ENCODE measurements around the gene ZNF32.
"Not testable (repeated sequence)": the region's sequence is repeated elsewhere in the genome, so short reads cannot be mapped to it uniquely, and the experiment has no call there.

ZNF32 gene

DNA sequence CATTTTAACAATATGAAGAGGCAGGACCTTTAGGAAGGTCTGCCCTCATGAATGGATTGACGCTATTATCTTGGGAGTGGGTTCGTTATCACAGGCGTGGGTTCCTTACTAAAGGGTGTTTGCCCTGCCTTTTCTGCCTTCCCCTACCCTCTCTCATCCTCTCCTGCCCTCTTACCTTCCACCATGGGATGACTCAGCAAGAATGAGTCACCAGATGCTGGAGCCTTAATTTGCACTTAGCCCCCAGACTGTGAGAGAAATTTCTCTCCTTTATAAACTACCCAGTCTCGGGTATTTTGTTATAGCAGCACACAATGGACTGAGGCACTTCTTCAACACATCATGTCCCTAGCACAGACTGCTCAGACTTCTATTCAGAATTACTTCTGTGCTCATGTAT lies 31.4 kb upstream of the ZNF32 start:
- DNase-seq, result peak; percentile 58

DNA sequence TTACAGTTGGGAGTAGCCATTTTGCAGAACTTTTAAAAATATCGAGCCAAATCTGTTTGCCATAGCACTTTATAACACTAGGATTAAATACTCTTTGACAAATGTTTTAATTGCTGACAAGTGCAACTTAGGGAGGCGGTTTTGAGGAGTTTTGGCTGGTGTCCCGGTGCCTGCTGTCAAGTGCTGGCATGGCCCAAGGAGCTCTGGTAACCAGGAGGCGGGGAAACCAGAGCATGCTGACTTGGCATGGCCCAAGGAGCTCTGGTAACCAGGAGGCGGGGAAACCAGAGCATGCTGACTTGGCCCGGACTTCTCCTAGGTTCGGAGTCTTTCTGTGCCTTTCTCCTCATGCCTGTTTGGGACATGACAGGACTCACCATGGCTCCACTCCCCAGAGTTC lies 30.8 kb upstream of the ZNF32 start:
- no peak for DNase-seq

GRCh38 chr10:43678654-43679053 lies 30.0 kb upstream of the ZNF32 start:
- DNase-seq, result no peak

GRCh38 chr10:43676901-43677300 lies 28.2 kb upstream of the ZNF32 start:
- no peak for DNase-seq

GRCh38 chr10:43676331-43676730 lies 27.6 kb upstream of the ZNF32 start:
- no peak for DNase-seq

- DNase-seq, result no peak
Observed at GRCh38 chr10:43674553-43675210, 26.0 kb upstream of the ZNF32 start.

GRCh38 chr10:43673471-43673870 lies 24.8 kb upstream of the ZNF32 start:
- peak; percentile 14 for DNase-seq

DNA sequence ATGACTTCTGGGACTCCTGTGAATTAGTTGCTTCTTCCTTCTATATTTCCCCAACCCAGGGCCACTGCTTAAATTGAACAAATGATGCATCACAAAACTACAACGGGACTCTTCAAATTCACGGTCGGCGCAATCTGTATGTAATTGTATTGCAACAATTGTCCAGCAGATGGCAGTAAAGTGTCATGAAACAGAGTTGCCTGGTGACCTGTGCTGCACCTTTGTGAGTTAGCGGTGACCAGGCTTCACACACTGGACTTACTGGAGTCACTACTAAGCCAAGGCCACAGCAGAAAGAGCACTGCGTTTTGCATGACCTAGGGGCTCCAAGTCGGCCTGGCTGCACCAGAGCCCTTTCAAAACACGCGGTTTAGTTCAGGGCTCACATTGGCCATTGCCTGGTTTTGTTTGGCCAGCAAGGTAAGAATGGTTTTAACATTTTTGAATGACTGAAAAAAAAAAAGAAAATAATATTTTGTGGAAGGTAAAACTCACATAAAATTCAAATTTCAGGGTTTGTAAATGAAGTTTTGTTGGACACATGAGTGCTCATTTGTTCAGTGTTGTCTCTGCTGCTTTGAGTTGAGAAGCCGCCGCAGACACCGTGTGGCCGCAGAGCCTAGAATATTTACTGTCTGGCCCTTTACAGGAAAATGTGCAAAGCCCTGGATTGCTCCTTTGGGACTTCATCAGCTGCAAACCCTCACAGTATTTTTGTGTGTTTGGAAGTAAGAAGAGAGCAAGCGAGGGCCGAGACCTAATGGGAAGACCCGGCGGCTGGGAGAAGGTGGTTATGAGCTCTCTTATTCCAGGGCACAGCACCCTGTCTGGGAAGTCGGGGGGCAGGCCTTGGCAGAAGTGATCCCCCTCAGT lies 23.2 kb upstream of the ZNF32 start:
- DNase-seq, result peak; percentile 72

DNA sequence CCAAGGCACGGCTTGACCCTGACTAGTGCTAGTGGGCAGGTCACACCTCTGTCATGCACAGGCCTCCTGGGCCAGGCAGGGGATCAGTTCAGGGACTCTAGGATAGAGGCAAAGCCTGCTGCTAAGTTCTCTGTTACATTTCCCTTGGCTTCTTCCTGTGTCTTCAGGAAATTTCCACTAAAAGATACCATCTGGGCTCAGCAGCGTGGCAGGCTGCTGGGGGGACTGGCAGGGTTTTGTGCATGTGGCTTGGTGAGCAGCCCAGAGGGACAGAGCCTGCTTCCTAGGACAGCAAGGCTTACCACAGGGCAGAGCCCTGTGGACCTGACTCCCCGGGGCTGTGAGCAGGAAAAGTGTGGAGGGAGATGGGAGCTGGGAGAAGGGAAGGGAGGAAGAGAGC lies 20.7 kb upstream of the ZNF32 start:
- no peak for DNase-seq

GRCh38 chr10:43667761-43668386 lies 19.2 kb upstream of the ZNF32 start:
- no peak for DNase-seq

DNA sequence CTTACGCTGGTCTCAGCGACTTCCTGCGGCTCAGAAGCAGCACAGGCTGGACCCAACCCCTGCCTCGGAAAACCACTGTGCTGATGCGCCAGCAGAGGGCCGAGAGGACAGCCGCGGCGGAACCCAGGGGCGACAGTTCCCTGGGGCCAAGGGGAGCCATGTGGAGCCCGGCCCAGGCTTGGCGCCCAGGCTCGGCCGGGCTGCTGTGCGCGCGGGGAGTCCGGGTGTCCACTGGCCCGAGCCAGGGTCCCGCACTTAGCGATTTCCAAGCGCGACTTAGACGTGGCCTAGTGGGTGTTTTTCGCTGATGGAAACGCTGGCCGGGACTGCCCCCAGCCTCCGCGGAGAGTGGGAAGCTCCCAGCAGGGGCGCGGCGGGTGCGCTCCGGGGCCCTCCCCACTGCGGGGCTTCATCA lies 18.6 kb upstream of the ZNF32 start:
- peak; percentile 59 for DNase-seq

DNA sequence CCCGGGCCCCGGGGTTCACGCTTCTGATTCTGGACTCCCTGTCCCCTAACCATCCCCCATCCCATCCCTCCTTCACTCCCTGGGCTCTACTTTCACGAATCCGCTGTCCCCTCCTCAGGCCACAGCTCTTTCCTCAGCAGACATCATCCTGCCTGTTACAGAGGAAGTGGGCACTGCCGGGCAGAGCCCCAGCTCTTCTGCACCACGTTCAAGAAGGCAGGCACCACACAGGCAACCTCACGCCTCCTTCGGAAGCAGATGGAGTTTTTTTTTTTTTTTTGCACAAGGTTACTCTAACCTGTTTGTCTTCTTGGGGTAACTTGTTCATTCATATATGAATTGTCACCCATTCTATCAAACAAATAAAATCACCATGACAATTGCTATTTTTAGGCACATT lies 17.9 kb upstream of the ZNF32 start:
- no peak for DNase-seq

GRCh38 chr10:43665054-43665453 lies 16.4 kb upstream of the ZNF32 start:
- no peak for DNase-seq

GRCh38 chr10:43658227-43658626 lies 9.5 kb upstream of the ZNF32 start:
- DNase-seq, result no peak

- DNase-seq, result no peak
Observed at GRCh38 chr10:43655311-43655710, 6.6 kb upstream of the ZNF32 start.

- peak; percentile 38 for DNase-seq
Observed at GRCh38 chr10:43653746-43654145, 5.1 kb upstream of the ZNF32 start.

DNA sequence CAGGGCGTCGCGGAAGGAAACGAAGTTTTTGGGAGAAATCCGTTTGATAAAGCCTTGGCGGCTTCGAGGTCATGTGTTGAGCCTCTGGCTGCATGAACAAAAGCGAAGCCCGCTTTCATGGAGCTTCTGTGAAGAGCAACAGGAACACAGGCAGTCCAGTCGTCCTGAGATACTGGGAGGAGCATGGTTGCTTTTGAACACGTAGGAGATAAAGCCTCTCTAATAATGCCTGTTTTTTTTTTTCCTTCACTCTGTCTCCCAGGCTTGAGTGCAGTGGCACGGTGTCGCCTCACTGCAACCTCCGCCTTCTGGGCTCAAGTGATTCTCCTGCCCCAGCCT lies 473 bp upstream of the ZNF32 start:
- DNase-seq, result no peak

- DNase-seq, result no peak
Observed at GRCh38 chr10:43648095-43648397, 635 bp downstream of the ZNF32 start.

GRCh38 chr10:43647576-43647975 lies 1.1 kb downstream of the ZNF32 start:
- DNase-seq, result no peak

DNA sequence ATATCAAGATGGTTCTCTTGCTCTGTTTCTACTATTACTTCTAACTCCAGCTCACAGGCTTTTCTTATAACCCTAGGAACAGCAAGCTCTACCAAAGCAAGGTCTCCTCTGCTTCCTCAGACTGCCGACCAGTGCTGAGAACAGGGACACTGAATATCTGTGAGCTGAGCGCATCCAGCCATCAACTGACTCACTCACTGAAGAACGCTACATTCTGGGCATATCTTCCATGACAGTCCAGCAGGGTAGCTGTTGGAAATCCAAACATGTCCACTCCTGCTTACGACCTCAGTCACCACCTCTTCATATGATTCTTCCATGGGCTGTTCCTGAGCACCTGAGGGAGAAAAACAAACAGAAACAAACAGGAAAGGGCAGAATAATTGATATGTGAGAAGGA lies 2.8 kb downstream of the ZNF32 start:
- DNase-seq, result no peak

GRCh38 chr10:43644252-43644651 lies 4.4 kb downstream of the ZNF32 start:
- no peak for DNase-seq

GRCh38 chr10:43640603-43641002 lies 8.1 kb downstream of the ZNF32 start:
- DNase-seq, result no peak

DNA sequence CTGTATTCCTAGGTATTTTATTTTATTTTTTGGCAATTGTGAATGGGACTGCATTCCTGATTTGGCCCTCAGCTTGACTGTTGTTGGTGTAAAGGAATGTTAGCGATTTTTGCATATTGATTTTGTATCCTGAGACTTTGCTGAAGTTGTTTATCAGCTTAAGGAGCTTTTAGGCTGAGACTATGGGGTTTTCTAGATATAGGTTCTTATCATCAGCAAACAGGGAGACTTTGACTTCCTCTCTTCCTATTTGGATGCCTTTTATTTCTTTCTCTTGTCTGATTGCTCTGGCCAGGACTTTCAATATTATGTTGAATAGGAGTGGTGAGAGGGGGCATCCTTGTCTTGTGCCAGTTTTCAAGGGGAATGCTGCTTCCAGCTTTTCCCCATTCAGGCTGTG lies 12.9 kb downstream of the ZNF32 start:
- DNase-seq, result not testable (repeated sequence)

GRCh38 chr10:43628956-43629355 lies 19.7 kb downstream of the ZNF32 start:
- DNase-seq, result no peak
